NB4 (cell line): Measurements from ENCODE around the gene LCN15.

Experiments used
- CTCF ChIP-seq: IDR thresholded peaks from one replicate; pipeline ENCODE4 v1.5.1; 2012; ENCODE audit warnings: low read depth, low read length
- MYC ChIP-seq: IDR thresholded peaks from 2 replicates; pipeline ENCODE4 v1.6.1; 2011; ENCODE audit warnings: low read depth, low read length
- POLR2A ChIP-seq: IDR thresholded peaks from 2 replicates; pipeline ENCODE4 v1.6.1; 2011; ENCODE audit warnings: mild to moderate bottlenecking; ENCODE audit not compliant: insufficient read length; ENCODE audit errors: extremely low read depth
- TF ChIP-seq, protein P1 (sequence below): IDR thresholded peaks from 2 replicates; pipeline ENCODE4 v1.6.1; 2011; ENCODE audit warnings: low read depth, low read length

- TF ChIP-seq CTCF (no peak), POLR2A (no peak), MYC (no peak)
- TF ChIP-seq, protein P1, sequence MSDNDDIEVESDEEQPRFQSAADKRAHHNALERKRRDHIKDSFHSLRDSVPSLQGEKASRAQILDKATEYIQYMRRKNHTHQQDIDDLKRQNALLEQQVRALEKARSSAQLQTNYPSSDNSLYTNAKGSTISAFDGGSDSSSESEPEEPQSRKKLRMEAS: no peak
Measured at GRCh38 chr9:136717399-136717798, 46.9 kb downstream of the LCN15 start.
